WTC11 (cell line): ENCODE measurements around the gene CEP126. TPM values are rescaled to one million over a fixed set of nuclear protein-coding genes. Genes with fewer than 3 reads are reported as not detected.

Experiments used
- ATAC-seq: fragments of 200-7000 bp; cut with Tn5 transposase; 2 replicates; pipeline ENCODE4 v1.10.0; 2021; ENCODE audit warnings: mild to moderate bottlenecking, moderate library complexity
- CTCF ChIA-PET: fragments of 300-600 bp; sonication (Branson Sonifier 250); formaldehyde crosslinking; loops from one replicate; lab custom pipeline; 2021; ENCODE audit warnings: antibody characterized with exemption; lab: Charles Lee
- POLR2A ChIA-PET: fragments of 350-600 bp; sonication (Branson Sonifier 250); formaldehyde crosslinking; loops from one replicate; lab custom pipeline; 2021; ENCODE audit warnings: antibody characterized with exemption; lab: Charles Lee
- DNase-seq: peaks from one replicate; pipeline ENCODE4 v3.0.0; 2021; ENCODE audit warnings: low spot score
- H3K27ac Mint-ChIP-seq: 2 replicates; pipeline ENCODE4 v1.8.0; 2021; ENCODE audit warnings: mixed read lengths
- H3K27me3 Mint-ChIP-seq: 2 replicates; pipeline ENCODE4 v1.8.0; 2021; ENCODE audit warnings: low read depth, mild to moderate bottlenecking, moderate library complexity, mixed read lengths
- H3K36me3 Mint-ChIP-seq: 2 replicates; pipeline ENCODE4 v1.8.0; 2021; ENCODE audit warnings: mixed read lengths
- H3K4me1 Mint-ChIP-seq: 2 replicates; pipeline ENCODE4 v1.8.0; 2022; ENCODE audit warnings: mixed read lengths
- H3K4me3 Mint-ChIP-seq: 2 replicates; pipeline ENCODE4 v1.8.0; 2021; ENCODE audit warnings: mild to moderate bottlenecking, moderate library complexity, mixed read lengths
- H3K9me3 Mint-ChIP-seq: 2 replicates; pipeline ENCODE4 v1.8.0; 2021; ENCODE audit warnings: mixed read lengths
- CTCF ChIP-seq: fragments of 200-600 bp; IDR thresholded peaks from 2 replicates; pipeline ENCODE4 v1.8.0; 2022; ENCODE audit warnings: antibody characterized with exemption
- GABPB1 ChIP-seq: sonication (generic); formaldehyde crosslinking; IDR thresholded peaks from 2 replicates; pipeline ENCODE4 v1.8.1; 2023; ENCODE audit warnings: mild to moderate bottlenecking, missing genetic modification reagents
- GTF2I ChIP-seq: fragments of 250-450 bp; sonication (Bioruptor Pico); conservative IDR thresholded peaks from 2 replicates; pipeline ENCODE4 v1.4.0; 2021; ENCODE audit warnings: mild to moderate bottlenecking
- MXD4 ChIP-seq: fragments of 250-450 bp; sonication (Bioruptor Pico); IDR thresholded peaks from 2 replicates; pipeline ENCODE4 v1.8.0; 2021; ENCODE audit warnings: mild to moderate bottlenecking, moderate library complexity, borderline replicate concordance
- NFATC4 ChIP-seq: fragments of 250-450 bp; sonication (Bioruptor Pico); IDR thresholded peaks from 2 replicates; pipeline ENCODE4 v1.9.0; 2021; ENCODE audit warnings: mild to moderate bottlenecking
- NFYB ChIP-seq: sonication (generic); formaldehyde crosslinking; conservative IDR thresholded peaks from 2 replicates; pipeline ENCODE4 v1.8.0; 2022; ENCODE audit warnings: low read depth, missing genetic modification reagents
- OVOL2 ChIP-seq: fragments of 250-450 bp; sonication (Bioruptor Pico); IDR thresholded peaks from 2 replicates; pipeline ENCODE4 v1.9.0; 2021; ENCODE audit warnings: mild to moderate bottlenecking, borderline replicate concordance
- TCF7 ChIP-seq: sonication (generic); formaldehyde crosslinking; IDR thresholded peaks from 2 replicates; pipeline ENCODE4 v1.8.0; 2022; ENCODE audit warnings: mild to moderate bottlenecking, low read depth, missing genetic modification reagents, moderate library complexity
- ZBTB21 ChIP-seq: sonication (generic); formaldehyde crosslinking; IDR thresholded peaks from 2 replicates; pipeline ENCODE4 v1.8.1; 2023; ENCODE audit warnings: mild to moderate bottlenecking, missing genetic modification reagents, borderline replicate concordance
- ZNF138 ChIP-seq: sonication (generic); formaldehyde crosslinking; conservative IDR thresholded peaks from 2 replicates; pipeline ENCODE4 v1.8.1; 2022; ENCODE audit warnings: mild to moderate bottlenecking, moderate library complexity, missing genetic modification reagents
- ZNF671 ChIP-seq: fragments of 250-450 bp; sonication (Bioruptor Pico); IDR thresholded peaks from 2 replicates; pipeline ENCODE4 v1.8.0; 2021; ENCODE audit warnings: mild to moderate bottlenecking
- total RNA-seq: library from RNA; stranded (reverse); gene quantifications from 3 replicates; pipeline ENCODE4 v1.2.3, GENCODE V29; 2021
- TF ChIP-seq, protein P1 (sequence below): fragments of 250-450 bp; sonication (Bioruptor Pico); IDR thresholded peaks from 2 replicates; pipeline ENCODE4 v1.9.0; 2021; ENCODE audit warnings: mild to moderate bottlenecking
- TF ChIP-seq, protein P2 (sequence below): sonication (generic); formaldehyde crosslinking; IDR thresholded peaks from 2 replicates; pipeline ENCODE4 v1.8.1; 2023; ENCODE audit warnings: mild to moderate bottlenecking, missing genetic modification reagents
- TF ChIP-seq, protein P3 (sequence below): sonication (generic); formaldehyde crosslinking; IDR thresholded peaks from 2 replicates; pipeline ENCODE4 v1.8.0; 2023; ENCODE audit warnings: mild to moderate bottlenecking, missing genetic modification reagents

The CEP126 gene
- total RNA-seq, 1 experiment from 2014 or later: 2.4 TPM

GRCh38 chr11:101867951-101868350 is 46.9 kb upstream of the CEP126 start:
- H3K36me3 Mint-ChIP-seq: peaks cover 7% of the 10 kb centered on the region
- H3K4me3 Mint-ChIP-seq: no peak overlapping the region
- no peaks in the 10 kb centered on the region for H3K27me3 Mint-ChIP-seq
- peak; percentile 32; the same call in 1 of the 2 replicates for ATAC-seq
- TF ChIP-seq ZBTB21 (no peak), CTCF (no peak), ZNF671 (CRISPR knock-in tag) (no peak), GTF2I (CRISPR knock-in tag) (no peak), NFYB (no peak), NFATC4 (CRISPR knock-in tag) (no peak)
- TF ChIP-seq, protein P1, sequence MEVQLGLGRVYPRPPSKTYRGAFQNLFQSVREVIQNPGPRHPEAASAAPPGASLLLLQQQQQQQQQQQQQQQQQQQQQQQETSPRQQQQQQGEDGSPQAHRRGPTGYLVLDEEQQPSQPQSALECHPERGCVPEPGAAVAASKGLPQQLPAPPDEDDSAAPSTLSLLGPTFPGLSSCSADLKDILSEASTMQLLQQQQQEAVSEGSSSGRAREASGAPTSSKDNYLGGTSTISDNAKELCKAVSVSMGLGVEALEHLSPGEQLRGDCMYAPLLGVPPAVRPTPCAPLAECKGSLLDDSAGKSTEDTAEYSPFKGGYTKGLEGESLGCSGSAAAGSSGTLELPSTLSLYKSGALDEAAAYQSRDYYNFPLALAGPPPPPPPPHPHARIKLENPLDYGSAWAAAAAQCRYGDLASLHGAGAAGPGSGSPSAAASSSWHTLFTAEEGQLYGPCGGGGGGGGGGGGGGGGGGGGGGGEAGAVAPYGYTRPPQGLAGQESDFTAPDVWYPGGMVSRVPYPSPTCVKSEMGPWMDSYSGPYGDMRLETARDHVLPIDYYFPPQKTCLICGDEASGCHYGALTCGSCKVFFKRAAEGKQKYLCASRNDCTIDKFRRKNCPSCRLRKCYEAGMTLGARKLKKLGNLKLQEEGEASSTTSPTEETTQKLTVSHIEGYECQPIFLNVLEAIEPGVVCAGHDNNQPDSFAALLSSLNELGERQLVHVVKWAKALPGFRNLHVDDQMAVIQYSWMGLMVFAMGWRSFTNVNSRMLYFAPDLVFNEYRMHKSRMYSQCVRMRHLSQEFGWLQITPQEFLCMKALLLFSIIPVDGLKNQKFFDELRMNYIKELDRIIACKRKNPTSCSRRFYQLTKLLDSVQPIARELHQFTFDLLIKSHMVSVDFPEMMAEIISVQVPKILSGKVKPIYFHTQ (CRISPR knock-in tag): no peak
- TF ChIP-seq, protein P2, sequence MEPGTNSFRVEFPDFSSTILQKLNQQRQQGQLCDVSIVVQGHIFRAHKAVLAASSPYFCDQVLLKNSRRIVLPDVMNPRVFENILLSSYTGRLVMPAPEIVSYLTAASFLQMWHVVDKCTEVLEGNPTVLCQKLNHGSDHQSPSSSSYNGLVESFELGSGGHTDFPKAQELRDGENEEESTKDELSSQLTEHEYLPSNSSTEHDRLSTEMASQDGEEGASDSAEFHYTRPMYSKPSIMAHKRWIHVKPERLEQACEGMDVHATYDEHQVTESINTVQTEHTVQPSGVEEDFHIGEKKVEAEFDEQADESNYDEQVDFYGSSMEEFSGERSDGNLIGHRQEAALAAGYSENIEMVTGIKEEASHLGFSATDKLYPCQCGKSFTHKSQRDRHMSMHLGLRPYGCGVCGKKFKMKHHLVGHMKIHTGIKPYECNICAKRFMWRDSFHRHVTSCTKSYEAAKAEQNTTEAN: no peak
- TF ChIP-seq, protein P3, sequence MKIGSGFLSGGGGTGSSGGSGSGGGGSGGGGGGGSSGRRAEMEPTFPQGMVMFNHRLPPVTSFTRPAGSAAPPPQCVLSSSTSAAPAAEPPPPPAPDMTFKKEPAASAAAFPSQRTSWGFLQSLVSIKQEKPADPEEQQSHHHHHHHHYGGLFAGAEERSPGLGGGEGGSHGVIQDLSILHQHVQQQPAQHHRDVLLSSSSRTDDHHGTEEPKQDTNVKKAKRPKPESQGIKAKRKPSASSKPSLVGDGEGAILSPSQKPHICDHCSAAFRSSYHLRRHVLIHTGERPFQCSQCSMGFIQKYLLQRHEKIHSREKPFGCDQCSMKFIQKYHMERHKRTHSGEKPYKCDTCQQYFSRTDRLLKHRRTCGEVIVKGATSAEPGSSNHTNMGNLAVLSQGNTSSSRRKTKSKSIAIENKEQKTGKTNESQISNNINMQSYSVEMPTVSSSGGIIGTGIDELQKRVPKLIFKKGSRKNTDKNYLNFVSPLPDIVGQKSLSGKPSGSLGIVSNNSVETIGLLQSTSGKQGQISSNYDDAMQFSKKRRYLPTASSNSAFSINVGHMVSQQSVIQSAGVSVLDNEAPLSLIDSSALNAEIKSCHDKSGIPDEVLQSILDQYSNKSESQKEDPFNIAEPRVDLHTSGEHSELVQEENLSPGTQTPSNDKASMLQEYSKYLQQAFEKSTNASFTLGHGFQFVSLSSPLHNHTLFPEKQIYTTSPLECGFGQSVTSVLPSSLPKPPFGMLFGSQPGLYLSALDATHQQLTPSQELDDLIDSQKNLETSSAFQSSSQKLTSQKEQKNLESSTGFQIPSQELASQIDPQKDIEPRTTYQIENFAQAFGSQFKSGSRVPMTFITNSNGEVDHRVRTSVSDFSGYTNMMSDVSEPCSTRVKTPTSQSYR (CRISPR knock-in tag): no peak
- peaks cover 13% of the 10 kb centered on the region for H3K4me1 Mint-ChIP-seq
- no peak for DNase-seq
- H3K9me3 Mint-ChIP-seq: peaks cover 12% of the 10 kb centered on the region
- ChIA-PET CTCF (no interaction called here), POLR2A (no interaction called here)
- no peak overlapping the region for H3K27ac Mint-ChIP-seq

GRCh38 chr11:101870510-101870909 is 44.3 kb upstream of the CEP126 start:
- Mint-ChIP-seq H3K36me3 (no peaks in the 10 kb centered on the region), H3K4me3 (no peak overlapping the region), H3K9me3 (no peaks in the 10 kb centered on the region), H3K27me3 (no peaks in the 10 kb centered on the region), H3K4me1 (peaks cover 6% of the 10 kb centered on the region), H3K27ac (no peak overlapping the region)
- ChIA-PET CTCF (interaction anchor here (2.1 kb wide), 1 partner anchor 9 kb away, joined by 7 read pairs; no protein-coding TSS in a partner anchor), POLR2A (no interaction called here)
- TF ChIP-seq OVOL2 (CRISPR knock-in tag): no peak
- TF ChIP-seq ZNF138 (CRISPR knock-in tag): no peak
- no peak for TF ChIP-seq TCF7 (CRISPR knock-in tag)
- TF ChIP-seq MXD4 (CRISPR knock-in tag): no peak
- no peak for TF ChIP-seq GABPB1 (CRISPR knock-in tag)
- ATAC-seq (no peak), DNase-seq (no peak)
